GM18861 (cell line): ENCODE results near the gene ALG11.
A peak's percentile ranks its signal among the peaks of the same experiment; 100 is the strongest.
"Not testable (repeated sequence)": the region's sequence is repeated elsewhere in the genome, so short reads cannot be mapped to it uniquely, and the experiment has no call there.

Experiments
- ATAC-seq: cut with Tn5 transposase; IDR thresholded peaks from one replicate; pipeline ENCODE4 v1.9.1; 2021; ENCODE audit not compliant: unreplicated experiment

Gene ALG11

DNA sequence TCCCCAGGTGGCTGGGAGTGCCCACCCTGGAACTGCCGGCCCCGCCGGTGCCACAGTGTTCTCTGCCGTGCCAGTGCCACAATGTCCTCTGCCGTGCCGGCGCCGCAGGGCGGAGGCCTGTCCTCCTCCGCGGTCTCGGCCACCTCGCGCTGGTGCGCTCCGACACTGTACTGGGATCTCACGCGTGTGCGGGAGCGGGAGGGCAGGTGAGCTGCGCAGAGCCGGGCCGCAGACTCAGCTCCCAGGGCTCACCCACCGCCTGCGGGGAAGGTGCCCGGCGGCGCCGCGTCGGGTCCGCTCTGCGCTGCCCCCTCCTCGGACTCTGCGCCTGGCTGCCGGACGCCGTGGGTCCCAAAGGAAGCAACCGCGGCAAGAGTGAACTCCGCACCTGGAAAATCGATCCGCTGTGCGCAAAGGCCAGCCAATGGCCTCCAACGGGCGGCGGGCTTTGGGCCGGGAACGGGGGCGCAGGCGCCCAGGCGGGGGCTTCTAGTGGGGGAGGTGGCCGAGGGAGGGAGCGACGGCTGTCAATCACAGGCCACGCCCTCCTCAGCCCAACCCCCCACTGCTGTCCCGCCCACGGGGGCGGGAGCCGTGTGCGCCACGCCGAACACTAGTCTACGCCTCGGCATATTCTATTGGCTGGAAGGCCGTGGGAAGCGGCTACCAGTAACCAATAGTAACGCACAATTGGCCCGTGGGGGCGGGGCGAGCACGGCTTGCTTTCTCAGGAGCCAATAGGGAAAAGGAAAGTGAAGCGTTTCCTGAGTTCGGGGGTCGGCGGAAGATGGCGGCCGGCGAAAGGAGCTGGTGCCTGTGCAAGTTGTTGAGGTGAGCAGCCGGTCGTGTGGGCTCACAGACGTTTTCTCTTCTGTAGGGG is at the start of gene ALG11:
Gene ALG11, plus strand, starts transcription at position 767 of the 880 bp plus-strand sequence. Its CDS starts 21 bp downstream, at position 788.
- peak; percentile 99 for ATAC-seq

GRCh38 chr13:51966186-51966585 is 46.0 kb upstream of the ALG11 start:
- no peak for ATAC-seq

- no peak for ATAC-seq
These were observed 44.4 kb upstream of the ALG11 start for GRCh38 chr13:51967482-51968446.

DNA sequence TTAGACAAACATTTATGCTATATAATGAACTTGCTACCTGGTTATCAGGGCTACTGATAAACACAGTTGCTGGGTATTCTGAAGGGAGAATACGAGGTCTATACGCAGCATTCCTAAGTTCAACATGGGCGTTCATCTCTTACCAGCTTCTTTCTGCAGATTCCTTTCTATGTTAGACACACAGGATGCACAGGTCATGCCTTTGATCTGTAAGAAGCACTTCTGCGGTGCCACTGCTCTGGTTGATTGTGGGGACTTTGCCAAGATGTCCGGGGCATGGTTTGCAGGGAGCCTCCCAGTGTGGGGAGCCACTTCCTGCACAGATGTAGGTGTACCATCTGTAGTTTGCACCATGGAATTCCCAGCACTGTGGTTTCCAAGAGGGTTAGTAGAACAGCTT is 41.8 kb upstream of the ALG11 start:
- ATAC-seq: no peak

GRCh38 chr13:51971520-51972426 is 40.4 kb upstream of the ALG11 start:
- ATAC-seq: no peak

GRCh38 chr13:51974482-51974881 is 37.7 kb upstream of the ALG11 start:
- ATAC-seq: no peak

DNA sequence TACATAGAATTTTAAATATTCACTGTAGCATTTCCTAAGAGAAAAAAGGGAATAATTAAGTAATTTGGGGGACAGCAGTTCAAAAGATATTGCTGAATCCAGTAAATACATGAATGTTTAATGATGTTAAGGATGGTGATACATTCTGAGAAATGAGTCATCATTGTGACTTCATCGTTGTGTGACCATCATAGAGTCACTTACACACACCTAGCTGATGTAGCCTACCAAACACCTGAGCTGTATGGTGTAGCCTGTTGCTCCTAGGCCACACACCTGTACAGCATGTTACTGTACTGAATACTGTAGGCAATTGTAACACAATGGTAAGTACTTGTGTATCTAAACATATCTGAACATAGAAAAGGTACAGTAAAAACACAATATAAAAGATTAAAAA is 35.8 kb upstream of the ALG11 start:
- ATAC-seq: no peak

DNA sequence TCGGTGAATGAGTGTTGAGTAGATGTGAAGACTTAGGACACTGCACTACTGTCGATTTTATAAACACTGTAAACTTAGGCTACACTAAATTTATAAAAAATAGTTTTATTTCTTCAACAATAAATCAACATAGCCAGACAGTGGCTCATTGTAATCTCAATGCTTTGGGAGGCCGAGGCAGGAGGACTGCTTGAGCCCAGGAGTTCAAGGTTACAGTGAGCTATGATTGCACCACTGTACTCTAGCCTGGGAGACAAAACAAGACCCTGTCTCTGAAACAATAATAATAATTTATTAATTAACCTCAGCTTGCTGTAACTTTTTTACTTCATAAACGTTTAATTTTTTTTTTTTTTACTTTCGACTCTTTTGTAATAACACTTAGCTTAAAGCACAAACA is 35.3 kb upstream of the ALG11 start:
- ATAC-seq: no peak

DNA sequence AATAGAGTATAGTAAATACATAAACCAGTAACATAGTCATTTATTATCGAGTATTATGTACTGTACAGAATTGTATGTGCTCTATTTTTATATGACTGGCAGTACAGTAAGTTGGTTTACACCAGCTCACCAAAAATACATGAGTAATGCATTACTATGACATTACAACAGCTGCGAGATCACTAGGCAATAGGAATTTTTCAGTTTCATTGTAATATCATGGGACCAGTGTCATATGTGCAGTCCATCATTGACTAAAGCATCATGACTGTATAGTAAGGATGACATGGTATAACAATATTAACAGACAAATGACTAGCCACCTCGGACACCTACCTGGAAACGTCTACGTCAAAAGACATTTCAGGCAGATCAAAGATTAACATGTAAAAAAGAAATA is 34.6 kb upstream of the ALG11 start:
- ATAC-seq: no peak

DNA sequence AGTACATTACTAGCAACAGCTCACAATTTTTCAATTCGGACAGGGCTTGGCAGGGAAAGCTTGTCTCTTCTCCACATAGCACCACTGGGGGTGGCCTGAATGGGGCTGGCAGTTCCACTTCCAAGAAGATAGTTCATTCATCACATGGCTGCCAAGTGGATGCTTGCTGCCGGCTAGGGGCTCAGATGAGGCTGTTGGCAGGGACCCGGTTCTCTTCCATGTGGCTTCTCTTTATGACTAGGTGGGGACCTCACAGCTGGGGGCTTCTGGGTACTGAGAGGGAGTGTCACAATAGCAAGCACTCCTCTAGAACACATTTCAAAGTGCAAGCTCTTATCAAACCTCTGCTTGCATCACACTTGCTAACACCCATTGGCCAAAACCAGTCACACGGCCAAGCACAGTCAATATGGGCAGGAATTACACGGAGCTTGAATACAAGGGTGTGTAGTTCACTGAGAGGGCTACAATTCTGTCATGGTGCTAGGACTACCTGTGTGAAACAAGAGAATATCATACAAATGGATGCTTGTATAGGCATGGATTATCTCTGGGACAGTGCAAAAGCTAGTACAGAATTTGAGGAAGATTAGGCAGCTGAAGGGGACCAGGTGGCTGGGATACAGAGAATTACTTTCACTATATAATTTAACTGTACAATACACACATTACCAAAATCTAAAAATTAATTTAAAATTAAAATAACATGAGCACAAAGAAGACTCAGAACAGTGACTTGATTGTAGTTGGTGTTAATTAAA is 33.2 kb upstream of the ALG11 start:
- ATAC-seq: no peak

DNA sequence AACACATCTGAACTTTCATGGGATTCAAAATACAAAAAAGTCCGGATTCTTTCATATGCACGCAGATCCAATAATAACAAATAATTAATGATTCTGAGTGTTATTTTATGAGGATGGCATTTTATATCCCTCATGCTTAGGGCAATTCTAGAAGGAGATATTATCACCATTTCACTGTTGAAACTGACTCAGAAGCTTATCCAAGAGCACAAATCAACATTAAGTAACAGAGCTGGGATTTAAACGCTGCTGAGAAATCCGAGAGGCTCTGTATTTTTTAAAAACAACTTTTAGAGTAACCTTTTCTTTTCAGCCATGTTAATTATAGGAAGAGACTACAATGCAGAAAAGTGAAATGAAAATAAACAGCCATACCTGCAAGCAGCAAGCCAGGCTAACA is 31.3 kb upstream of the ALG11 start:
- no peak for ATAC-seq

GRCh38 chr13:51981355-51981754 is 30.8 kb upstream of the ALG11 start:
- ATAC-seq: no peak

GRCh38 chr13:51983292-51983691 is 28.9 kb upstream of the ALG11 start:
- ATAC-seq: not testable (repeated sequence)

GRCh38 chr13:51984904-51985303 is 27.3 kb upstream of the ALG11 start:
- not testable (repeated sequence) for ATAC-seq

- no peak for ATAC-seq
These were observed 23.1 kb upstream of the ALG11 start for GRCh38 chr13:51988988-51989618.

DNA sequence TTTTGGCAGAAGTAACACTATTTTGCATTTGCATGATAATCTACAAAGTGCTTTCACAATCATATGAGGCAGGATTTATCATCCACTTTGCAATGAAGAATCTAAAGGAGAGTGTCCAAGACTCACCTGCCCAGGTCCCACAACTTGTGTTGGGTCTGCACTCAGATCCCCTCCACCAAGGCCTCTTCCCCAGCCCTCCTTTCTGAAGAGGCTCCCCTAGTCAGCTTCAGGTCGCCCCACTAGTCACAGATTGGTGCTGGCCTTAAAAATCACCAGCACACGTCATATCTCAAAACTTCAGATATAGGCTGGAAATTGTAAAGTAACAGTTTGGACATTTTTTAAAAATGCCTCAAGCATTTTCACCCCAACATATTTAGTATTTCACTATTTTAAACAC is 18.5 kb upstream of the ALG11 start:
- no peak for ATAC-seq

GRCh38 chr13:51995677-51996551 is 16.3 kb upstream of the ALG11 start:
- ATAC-seq: no peak

DNA sequence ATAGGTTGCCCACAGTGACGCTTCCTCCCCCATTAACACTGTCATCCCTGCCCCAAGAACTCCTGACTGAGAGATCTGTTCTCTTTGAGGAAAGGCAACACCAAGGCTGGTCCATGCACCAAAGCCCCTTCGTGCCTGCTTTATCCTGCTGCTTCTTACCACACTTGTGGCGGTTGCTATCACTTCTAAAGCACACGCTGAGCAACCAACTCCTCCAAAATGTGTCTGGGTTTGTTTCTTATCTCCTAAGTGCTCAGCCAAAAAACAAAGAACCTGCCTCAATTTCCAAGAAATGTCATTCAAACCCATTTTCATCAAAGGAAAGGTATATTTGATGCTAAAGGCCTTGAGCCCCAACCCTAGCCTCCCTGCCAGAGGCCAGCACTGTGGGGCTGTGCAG is 15.6 kb upstream of the ALG11 start:
- ATAC-seq: no peak

DNA sequence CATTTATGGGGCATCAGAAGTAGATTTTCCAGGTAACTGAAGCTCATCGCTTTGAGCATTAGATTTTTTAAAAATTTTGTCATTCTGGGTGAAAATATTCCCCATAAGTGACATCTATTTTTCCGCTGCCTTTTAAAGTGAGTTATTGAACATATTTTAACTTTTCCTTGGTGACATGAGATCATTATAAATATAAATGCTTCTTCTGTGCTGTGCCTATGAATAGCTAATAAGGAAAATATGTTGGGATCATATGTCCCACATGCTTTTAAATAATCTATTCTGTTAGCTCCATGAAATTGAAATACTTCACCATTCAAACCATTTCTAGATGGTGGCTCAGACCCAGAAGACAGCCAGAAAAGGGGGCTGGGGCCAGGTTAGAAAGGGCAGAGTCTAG is 15.0 kb upstream of the ALG11 start:
- ATAC-seq: no peak
